ENCODE results near the gene COL23A1. TPM values are rescaled to one million over a fixed set of nuclear protein-coding genes. Genes with fewer than 3 reads are reported as not detected.

The COL23A1 gene
- total RNA-seq, 1 experiment from 2014 or later = not detected

DNA sequence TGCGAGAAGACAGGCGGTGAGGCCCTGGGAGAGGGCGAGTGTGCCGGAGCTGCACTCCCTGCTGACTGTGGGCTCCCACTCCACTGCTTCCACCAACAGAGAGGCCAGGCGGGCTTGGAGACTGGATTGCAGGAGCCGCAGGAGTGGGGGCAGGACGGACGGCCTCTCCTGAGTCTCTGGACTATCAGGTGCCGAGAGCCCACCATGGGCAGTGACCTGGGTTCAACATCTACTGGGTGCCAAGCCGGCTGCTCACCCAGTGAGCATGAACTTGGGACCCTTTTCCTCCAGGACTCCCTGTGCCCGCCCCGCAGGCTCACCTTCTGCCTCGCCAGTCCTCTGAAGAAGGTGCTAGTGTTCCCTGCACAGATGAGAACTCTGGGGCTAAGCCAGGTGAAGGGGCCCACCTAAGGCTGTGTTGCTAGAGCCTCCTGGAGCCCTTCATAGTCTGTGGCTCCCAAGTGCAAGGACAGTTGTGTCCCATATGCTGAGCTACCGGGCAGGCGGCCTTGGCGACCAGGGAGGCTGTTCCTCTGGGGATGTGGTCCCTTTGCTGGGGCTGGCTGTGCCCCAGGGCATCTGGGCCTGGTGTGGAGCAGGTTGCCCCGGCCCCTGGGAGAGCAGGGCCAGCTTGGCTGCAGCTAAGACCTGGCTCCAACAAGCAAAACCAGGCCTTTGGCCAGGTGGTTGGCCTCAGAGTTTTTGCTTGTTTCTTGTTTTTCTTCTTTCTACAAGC lies 279.9 kb downstream of the COL23A1 start:
- Histone ChIP-seq H3K9me3 (ENCODE audit: low read depth, low read length, poor library complexity, severe bottlenecking) (no peaks in the 10 kb centered on the region), H3K27me3 (replicated peaks; ENCODE audit: insufficient read depth, low read depth, low read length, poor library complexity) (no peaks in the 10 kb centered on the region), H3K36me3 (ENCODE audit: insufficient read depth, low read length, poor library complexity, severe bottlenecking) (no peaks in the 10 kb centered on the region), H3K4me3 (ENCODE audit: low read depth, low read length, poor library complexity, severe bottlenecking) (no peak overlapping the region), H3K27ac (ENCODE audit: low read depth, low read length, poor library complexity, severe bottlenecking) (no peak overlapping the region), H3K4me1 (ENCODE audit: insufficient read depth, low read length, poor library complexity, severe bottlenecking) (no peaks in the 10 kb centered on the region)
- intact Hi-C loops (cut with micrococcal nuclease; ENCODE audit: unreplicated experiment) = no loop called here
- no peak for TF ChIP-seq EZH2 (IDR thresholded peaks at IDR 0.05; ENCODE audit: borderline replicate concordance, low read depth, low read length, poor library complexity, severe bottlenecking)
- TF ChIP-seq, protein P1, sequence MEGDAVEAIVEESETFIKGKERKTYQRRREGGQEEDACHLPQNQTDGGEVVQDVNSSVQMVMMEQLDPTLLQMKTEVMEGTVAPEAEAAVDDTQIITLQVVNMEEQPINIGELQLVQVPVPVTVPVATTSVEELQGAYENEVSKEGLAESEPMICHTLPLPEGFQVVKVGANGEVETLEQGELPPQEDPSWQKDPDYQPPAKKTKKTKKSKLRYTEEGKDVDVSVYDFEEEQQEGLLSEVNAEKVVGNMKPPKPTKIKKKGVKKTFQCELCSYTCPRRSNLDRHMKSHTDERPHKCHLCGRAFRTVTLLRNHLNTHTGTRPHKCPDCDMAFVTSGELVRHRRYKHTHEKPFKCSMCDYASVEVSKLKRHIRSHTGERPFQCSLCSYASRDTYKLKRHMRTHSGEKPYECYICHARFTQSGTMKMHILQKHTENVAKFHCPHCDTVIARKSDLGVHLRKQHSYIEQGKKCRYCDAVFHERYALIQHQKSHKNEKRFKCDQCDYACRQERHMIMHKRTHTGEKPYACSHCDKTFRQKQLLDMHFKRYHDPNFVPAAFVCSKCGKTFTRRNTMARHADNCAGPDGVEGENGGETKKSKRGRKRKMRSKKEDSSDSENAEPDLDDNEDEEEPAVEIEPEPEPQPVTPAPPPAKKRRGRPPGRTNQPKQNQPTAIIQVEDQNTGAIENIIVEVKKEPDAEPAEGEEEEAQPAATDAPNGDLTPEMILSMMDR (conservative IDR thresholded peaks at IDR 0.05; ENCODE audit: low read depth, low read length) = no peak
- BruUV-seq (replicated peaks) = no TSS peak
- POLR2A ChIA-PET (ENCODE audit: low non-redundant PET) = no interaction called here
- DNase-seq (ENCODE audit: low spot score) = no peak
- CTCF ChIA-PET = no interaction called here

DNA sequence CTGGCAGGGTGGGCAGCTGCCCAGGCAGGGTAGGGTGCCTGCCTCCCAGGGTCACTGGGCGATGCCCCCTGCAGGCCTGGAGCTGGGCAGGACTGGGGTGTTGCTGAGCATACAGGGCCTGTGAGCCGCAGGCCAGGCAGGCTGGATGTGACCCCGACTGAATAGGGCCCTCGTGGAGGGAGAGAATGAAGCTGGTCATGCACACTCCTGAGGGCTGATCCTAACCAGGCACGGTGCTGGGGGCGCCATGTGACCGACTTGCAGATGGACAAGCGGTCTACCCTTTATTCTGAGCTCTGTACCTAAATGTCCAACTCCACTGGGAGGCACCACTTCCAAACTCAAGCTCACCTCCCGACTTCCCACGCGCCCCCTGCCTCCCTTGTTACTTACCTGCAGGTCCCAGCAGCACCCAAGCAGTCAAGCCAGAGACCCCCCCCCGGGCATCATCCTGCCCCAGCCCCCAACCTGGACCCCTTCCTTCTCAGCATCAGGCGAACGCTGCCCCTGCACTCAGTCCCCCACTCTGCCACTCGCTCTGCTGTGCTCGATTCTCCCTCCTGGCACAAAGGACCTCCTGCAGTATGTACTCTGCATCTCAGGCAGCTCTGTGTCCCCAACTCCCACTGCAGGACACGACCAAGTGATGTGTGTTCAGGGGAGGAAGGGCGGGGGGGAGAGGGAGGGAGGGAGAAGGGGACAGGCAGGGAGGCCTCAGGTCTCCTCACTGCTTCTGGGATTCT lies 280.8 kb downstream of the COL23A1 start:
- Histone ChIP-seq H3K9me3 (ENCODE audit: low read depth, low read length, poor library complexity, severe bottlenecking) (no peaks in the 10 kb centered on the region), H3K36me3 (ENCODE audit: insufficient read depth, low read length, poor library complexity, severe bottlenecking) (no peaks in the 10 kb centered on the region), H3K27me3 (replicated peaks; ENCODE audit: insufficient read depth, low read depth, low read length, poor library complexity) (no peaks in the 10 kb centered on the region), H3K4me1 (ENCODE audit: insufficient read depth, low read length, poor library complexity, severe bottlenecking) (no peaks in the 10 kb centered on the region), H3K4me3 (ENCODE audit: low read depth, low read length, poor library complexity, severe bottlenecking) (no peak overlapping the region), H3K27ac (ENCODE audit: low read depth, low read length, poor library complexity, severe bottlenecking) (no peak overlapping the region)
- DNase-seq (ENCODE audit: low spot score) = no peak
- intact Hi-C loops (cut with micrococcal nuclease; ENCODE audit: unreplicated experiment) = no loop called here
- ChIA-PET CTCF (no interaction called here), POLR2A (ENCODE audit: low non-redundant PET) (interaction anchor here (0.6 kb wide), 1 partner anchor 452 kb away, joined by 3 read pairs; no protein-coding TSS in a partner anchor)
- no TSS peak for BruUV-seq (replicated peaks)
- TF ChIP-seq EZH2 (IDR thresholded peaks at IDR 0.05; ENCODE audit: borderline replicate concordance, low read depth, low read length, poor library complexity, severe bottlenecking) = no peak
- TF ChIP-seq, protein P1 (conservative IDR thresholded peaks at IDR 0.05; ENCODE audit: low read depth, low read length) = no peak

DNA sequence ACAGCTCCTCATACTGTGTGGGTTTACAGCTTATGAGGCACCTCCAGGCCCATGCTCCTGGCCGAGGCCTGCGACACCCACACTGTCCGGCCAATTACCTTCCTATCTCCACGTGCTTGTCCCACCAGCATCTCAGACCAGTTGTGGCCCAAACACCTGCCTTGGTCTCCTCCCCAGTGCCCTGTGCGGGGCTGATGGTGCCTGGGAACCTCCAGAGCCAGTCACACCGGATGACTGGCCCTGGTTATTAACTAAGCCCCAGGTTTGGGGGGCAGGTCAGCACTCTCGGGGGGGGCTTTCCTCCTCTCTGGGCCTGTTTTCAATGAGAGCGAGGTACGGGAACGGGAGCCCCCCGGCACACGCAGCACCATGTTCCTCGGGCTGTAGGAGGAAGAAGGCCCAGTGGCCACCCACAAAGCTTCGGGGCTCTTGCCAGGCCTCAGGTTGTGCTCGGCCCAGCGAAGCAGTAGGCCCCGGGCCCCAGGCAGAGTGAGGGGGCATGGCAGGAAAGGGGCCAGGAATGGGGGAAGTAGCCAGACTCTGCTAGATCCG lies 281.6 kb downstream of the COL23A1 start:
- Histone ChIP-seq H3K4me1 (ENCODE audit: insufficient read depth, low read length, poor library complexity, severe bottlenecking) (no peaks in the 10 kb centered on the region), H3K4me3 (ENCODE audit: low read depth, low read length, poor library complexity, severe bottlenecking) (no peak overlapping the region), H3K27me3 (replicated peaks; ENCODE audit: insufficient read depth, low read depth, low read length, poor library complexity) (no peaks in the 10 kb centered on the region), H3K27ac (ENCODE audit: low read depth, low read length, poor library complexity, severe bottlenecking) (no peak overlapping the region), H3K9me3 (ENCODE audit: low read depth, low read length, poor library complexity, severe bottlenecking) (no peaks in the 10 kb centered on the region), H3K36me3 (ENCODE audit: insufficient read depth, low read length, poor library complexity, severe bottlenecking) (no peaks in the 10 kb centered on the region)
- ChIA-PET CTCF (no interaction called here), POLR2A (ENCODE audit: low non-redundant PET) (no interaction called here)
- TF ChIP-seq, protein P1 (conservative IDR thresholded peaks at IDR 0.05; ENCODE audit: low read depth, low read length) = no peak
- TF ChIP-seq EZH2 (IDR thresholded peaks at IDR 0.05; ENCODE audit: borderline replicate concordance, low read depth, low read length, poor library complexity, severe bottlenecking) = no peak
- no peak for DNase-seq (ENCODE audit: low spot score)
- no TSS peak for BruUV-seq (replicated peaks)
- intact Hi-C loops (cut with micrococcal nuclease; ENCODE audit: unreplicated experiment) = no loop called here
